Hippocampal formation (tissue), 2 donors: Measurements from ENCODE around the gene BOC.
"Not testable (repeated sequence)": the region's sequence is repeated elsewhere in the genome, so short reads cannot be mapped to it uniquely, and the experiment has no call there.

Experiments
- DNase-seq, 2 donors: peaks; one replicate each; lab custom pipeline; 2025; lab: John Stamatoyannopoulos, UW

The BOC gene

GRCh38 chr3:113211330-113212149 lies at the start of gene BOC:
Gene BOC, plus strand, starts transcription at chr3:113211557. Its CDS starts 38,246 bp downstream, at chr3:113249803.
- DNase-seq: no peak

GRCh38 chr3:113161661-113162060 lies 49.7 kb upstream of the BOC start:
- no peak for DNase-seq

GRCh38 chr3:113163152-113163551 lies 48.2 kb upstream of the BOC start:
- DNase-seq: no peak

GRCh38 chr3:113165841-113166240 lies 45.5 kb upstream of the BOC start:
- DNase-seq: no peak

GRCh38 chr3:113166357-113166718 lies 45.0 kb upstream of the BOC start:
- no peak for DNase-seq

- peak; percentile 18 to 30 for DNase-seq
These were observed 44.5 kb upstream of the BOC start for GRCh38 chr3:113166719-113167492.

GRCh38 chr3:113167825-113168801 lies 43.2 kb upstream of the BOC start:
- DNase-seq: no peak

- no peak for DNase-seq
These were observed 41.4 kb upstream of the BOC start for GRCh38 chr3:113169891-113170452.

- DNase-seq: no peak
These were observed 40.6 kb upstream of the BOC start for GRCh38 chr3:113170771-113171170.

GRCh38 chr3:113171675-113172300 lies 39.6 kb upstream of the BOC start:
- not testable (repeated sequence) for DNase-seq

- DNase-seq: no peak
These were observed 38.3 kb upstream of the BOC start for GRCh38 chr3:113173102-113173501.

GRCh38 chr3:113174304-113174703 lies 37.1 kb upstream of the BOC start:
- no peak for DNase-seq

- no peak for DNase-seq
These were observed 36.4 kb upstream of the BOC start for GRCh38 chr3:113174801-113175485.

- DNase-seq: no peak
These were observed 33.8 kb upstream of the BOC start for GRCh38 chr3:113177526-113177925.

GRCh38 chr3:113179235-113179824 lies 32.0 kb upstream of the BOC start:
- no peak for DNase-seq

GRCh38 chr3:113183748-113184661 lies 27.4 kb upstream of the BOC start:
- DNase-seq: no peak

- DNase-seq: no peak
These were observed 26.0 kb upstream of the BOC start for GRCh38 chr3:113185194-113185835.

- DNase-seq: no peak
These were observed 24.8 kb upstream of the BOC start for GRCh38 chr3:113186566-113186965.

GRCh38 chr3:113193288-113193687 lies 18.1 kb upstream of the BOC start:
- no peak for DNase-seq
